ENCODE data around the gene IRF6.

Gene IRF6

DNA sequence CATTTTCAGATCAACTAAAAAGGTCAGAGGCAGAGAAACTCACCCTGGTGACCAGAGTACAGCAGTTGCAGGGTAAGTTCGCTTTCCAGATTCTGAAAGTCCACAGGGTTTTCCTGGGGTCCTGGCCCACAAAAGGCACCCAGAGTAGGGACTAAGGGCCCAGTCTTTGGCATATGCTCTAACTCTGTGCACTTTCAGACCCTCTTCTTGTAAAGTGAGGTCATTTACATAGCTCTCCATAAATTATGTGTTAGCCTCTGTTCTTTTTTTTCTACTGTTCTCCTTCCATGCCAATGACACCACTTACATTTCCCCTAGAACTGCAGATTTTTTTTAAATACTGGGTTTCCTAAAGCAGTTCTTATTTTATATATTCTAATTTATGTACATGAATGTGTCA, 27.8 kb downstream of the IRF6 start:
- no peak for DNase-seq (ENCODE audit: low read depth, low spot score)
- TF ChIP-seq ZNF274 (IDR thresholded peaks at IDR 0.05; ENCODE audit: low read depth, low read length), result no peak
- no peak for TF ChIP-seq SUZ12 (IDR thresholded peaks at IDR 0.05; ENCODE audit: extremely low read depth, insufficient read depth, insufficient read length)
- no peak for TF ChIP-seq YY1 (IDR thresholded peaks at IDR 0.05; ENCODE audit: insufficient read depth, insufficient read length)
- no peak overlapping the region for H3K9ac ChIP-seq (ENCODE audit: insufficient read length, low read depth)
- H3K27me3 ChIP-seq (ENCODE audit: insufficient read depth, insufficient read length), result no peaks in the 10 kb centered on the region
- no peaks in the 10 kb centered on the region for H3K4me1 ChIP-seq (ENCODE audit: insufficient read depth, insufficient read length)
- H3K4me3 ChIP-seq (ENCODE audit: insufficient read length, low read depth), result no peak overlapping the region
- H3K36me3 ChIP-seq (ENCODE audit: insufficient read depth, insufficient read length, low read length), result peaks cover 13% of the 10 kb centered on the region
- no peaks in the 10 kb centered on the region for H3K9me3 ChIP-seq (ENCODE audit: insufficient read depth, low read length)

DNA sequence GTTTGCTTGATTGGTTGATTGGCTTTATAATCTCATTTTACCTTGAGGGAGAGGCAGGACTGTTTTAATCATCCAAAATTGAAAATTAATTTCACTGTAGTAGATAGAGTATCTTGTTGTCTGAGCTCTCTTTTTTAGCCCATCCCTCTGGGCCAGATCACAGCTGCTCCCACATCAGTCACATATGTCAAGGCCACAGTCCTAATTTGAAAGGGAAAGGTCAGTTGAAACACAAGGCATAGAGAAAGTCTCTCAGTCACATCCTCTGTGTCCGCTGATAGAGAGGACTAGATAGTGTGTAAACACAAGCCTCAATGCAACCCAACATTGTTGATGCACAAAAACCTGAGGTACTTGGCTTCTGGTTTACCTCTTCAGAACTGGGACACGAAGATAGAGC, 28.4 kb downstream of the IRF6 start:
- TF ChIP-seq SUZ12 (IDR thresholded peaks at IDR 0.05; ENCODE audit: extremely low read depth, insufficient read depth, insufficient read length) (no peak), ZNF274 (IDR thresholded peaks at IDR 0.05; ENCODE audit: low read depth, low read length) (no peak), YY1 (IDR thresholded peaks at IDR 0.05; ENCODE audit: insufficient read depth, insufficient read length) (no peak)
- DNase-seq (ENCODE audit: low read depth, low spot score), result no peak

DNA sequence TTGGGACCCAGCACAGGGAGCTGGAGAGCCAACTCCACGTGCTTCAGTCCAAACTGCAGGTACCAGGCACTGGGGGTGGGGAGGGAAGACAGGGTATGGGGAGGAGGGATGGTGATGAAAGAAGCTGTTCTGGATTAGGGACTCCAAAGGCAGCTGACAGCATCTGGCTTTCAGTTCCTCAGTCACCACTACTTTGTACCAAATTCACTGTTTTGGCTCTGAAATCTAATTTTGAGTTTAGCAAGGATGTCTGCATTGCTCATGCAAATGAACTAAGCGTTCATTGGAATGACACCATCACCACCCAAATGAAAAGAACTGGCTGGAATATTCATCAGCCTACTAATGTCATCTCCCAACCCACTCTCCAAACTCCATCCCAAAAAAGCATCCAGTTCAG, 30.3 kb downstream of the IRF6 start:
- Histone ChIP-seq H3K9me3 (ENCODE audit: insufficient read depth, low read length) (no peaks in the 10 kb centered on the region; the same call in 1 of the 2 replicates), H3K36me3 (ENCODE audit: insufficient read depth, insufficient read length, low read length) (no peaks in the 10 kb centered on the region), H3K4me1 (ENCODE audit: insufficient read depth, insufficient read length) (no peaks in the 10 kb centered on the region), H3K9ac (ENCODE audit: insufficient read length, low read depth) (no peak overlapping the region), H3K27me3 (ENCODE audit: insufficient read depth, insufficient read length) (no peaks in the 10 kb centered on the region), H3K4me3 (ENCODE audit: insufficient read length, low read depth) (no peak overlapping the region)
- no peak for DNase-seq (ENCODE audit: low read depth, low spot score)
- TF ChIP-seq SUZ12 (IDR thresholded peaks at IDR 0.05; ENCODE audit: extremely low read depth, insufficient read depth, insufficient read length) (no peak), YY1 (IDR thresholded peaks at IDR 0.05; ENCODE audit: insufficient read depth, insufficient read length) (no peak), ZNF274 (IDR thresholded peaks at IDR 0.05; ENCODE audit: low read depth, low read length) (no peak)

More for the DNA sequence above, 28.4 kb downstream of the IRF6 start:
- Histone ChIP-seq H3K9ac (ENCODE audit: insufficient read length, low read depth) (no peak overlapping the region), H3K4me3 (ENCODE audit: insufficient read length, low read depth) (no peak overlapping the region), H3K4me1 (ENCODE audit: insufficient read depth, insufficient read length) (no peaks in the 10 kb centered on the region), H3K36me3 (ENCODE audit: insufficient read depth, insufficient read length, low read length) (peaks cover 7% of the 10 kb centered on the region), H3K9me3 (ENCODE audit: insufficient read depth, low read length) (no peaks in the 10 kb centered on the region), H3K27me3 (ENCODE audit: insufficient read depth, insufficient read length) (no peaks in the 10 kb centered on the region)

DNA sequence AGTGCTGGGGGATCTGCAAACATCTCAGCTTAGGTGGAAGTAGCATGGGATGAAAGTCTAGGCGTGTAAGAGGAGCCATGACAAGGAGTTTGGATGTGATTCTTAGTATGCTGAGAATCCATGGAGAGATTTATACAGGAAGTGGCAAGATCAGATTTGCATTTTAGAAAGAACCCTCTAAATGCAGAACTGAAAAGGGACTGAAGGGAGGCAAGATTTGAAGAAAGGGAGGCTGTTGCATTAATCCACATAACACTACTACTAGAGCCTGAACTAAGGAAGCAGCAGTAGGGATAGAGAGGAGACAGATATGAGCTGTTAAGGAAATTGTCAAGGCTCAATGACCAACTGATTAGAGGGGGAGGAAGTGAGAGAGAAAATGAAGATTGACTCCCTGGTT, 31.4 kb downstream of the IRF6 start:
- no peak overlapping the region for H3K4me3 ChIP-seq (ENCODE audit: insufficient read length, low read depth)
- TF ChIP-seq YY1 (IDR thresholded peaks at IDR 0.05; ENCODE audit: insufficient read depth, insufficient read length), result no peak
- TF ChIP-seq SUZ12 (IDR thresholded peaks at IDR 0.05; ENCODE audit: extremely low read depth, insufficient read depth, insufficient read length), result no peak
- no peak for TF ChIP-seq ZNF274 (IDR thresholded peaks at IDR 0.05; ENCODE audit: low read depth, low read length)
- no peaks in the 10 kb centered on the region for H3K4me1 ChIP-seq (ENCODE audit: insufficient read depth, insufficient read length)
- no peak for DNase-seq (ENCODE audit: low read depth, low spot score)
- no peaks in the 10 kb centered on the region for H3K27me3 ChIP-seq (ENCODE audit: insufficient read depth, insufficient read length)
- no peaks in the 10 kb centered on the region for H3K36me3 ChIP-seq (ENCODE audit: insufficient read depth, insufficient read length, low read length)
- no peak overlapping the region for H3K9ac ChIP-seq (ENCODE audit: insufficient read length, low read depth)
- no peaks in the 10 kb centered on the region; the same call in 1 of the 2 replicates for H3K9me3 ChIP-seq (ENCODE audit: insufficient read depth, low read length)

DNA sequence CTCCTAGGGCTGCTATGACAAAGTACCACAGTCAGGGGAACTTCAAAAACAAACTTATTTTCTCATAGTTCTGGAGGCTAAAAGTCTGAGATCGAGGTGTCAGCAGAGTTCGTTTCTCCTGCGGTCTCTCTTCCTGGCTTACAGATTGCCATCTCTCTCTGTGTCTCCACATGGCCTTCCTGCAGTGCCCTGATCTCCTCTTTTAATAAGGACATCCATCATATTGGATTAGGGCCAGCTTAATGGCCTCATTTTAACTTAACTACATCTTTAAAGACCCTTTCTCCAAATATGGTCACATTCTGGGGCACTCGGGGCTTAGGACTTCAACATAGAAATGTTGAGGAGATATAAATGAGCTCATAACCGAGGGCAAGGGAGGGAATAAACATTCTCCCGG, 33.8 kb downstream of the IRF6 start:
- H3K4me3 ChIP-seq (ENCODE audit: insufficient read length, low read depth), result no peak overlapping the region
- TF ChIP-seq ZNF274 (IDR thresholded peaks at IDR 0.05; ENCODE audit: low read depth, low read length), result no peak
- H3K36me3 ChIP-seq (ENCODE audit: insufficient read depth, insufficient read length, low read length), result no peaks in the 10 kb centered on the region
- H3K4me1 ChIP-seq (ENCODE audit: insufficient read depth, insufficient read length), result no peaks in the 10 kb centered on the region
- no peaks in the 10 kb centered on the region; the same call in 1 of the 2 replicates for H3K9me3 ChIP-seq (ENCODE audit: insufficient read depth, low read length)
- no peak for DNase-seq (ENCODE audit: low read depth, low spot score)
- no peaks in the 10 kb centered on the region for H3K27me3 ChIP-seq (ENCODE audit: insufficient read depth, insufficient read length)
- H3K9ac ChIP-seq (ENCODE audit: insufficient read length, low read depth), result no peak overlapping the region

DNA sequence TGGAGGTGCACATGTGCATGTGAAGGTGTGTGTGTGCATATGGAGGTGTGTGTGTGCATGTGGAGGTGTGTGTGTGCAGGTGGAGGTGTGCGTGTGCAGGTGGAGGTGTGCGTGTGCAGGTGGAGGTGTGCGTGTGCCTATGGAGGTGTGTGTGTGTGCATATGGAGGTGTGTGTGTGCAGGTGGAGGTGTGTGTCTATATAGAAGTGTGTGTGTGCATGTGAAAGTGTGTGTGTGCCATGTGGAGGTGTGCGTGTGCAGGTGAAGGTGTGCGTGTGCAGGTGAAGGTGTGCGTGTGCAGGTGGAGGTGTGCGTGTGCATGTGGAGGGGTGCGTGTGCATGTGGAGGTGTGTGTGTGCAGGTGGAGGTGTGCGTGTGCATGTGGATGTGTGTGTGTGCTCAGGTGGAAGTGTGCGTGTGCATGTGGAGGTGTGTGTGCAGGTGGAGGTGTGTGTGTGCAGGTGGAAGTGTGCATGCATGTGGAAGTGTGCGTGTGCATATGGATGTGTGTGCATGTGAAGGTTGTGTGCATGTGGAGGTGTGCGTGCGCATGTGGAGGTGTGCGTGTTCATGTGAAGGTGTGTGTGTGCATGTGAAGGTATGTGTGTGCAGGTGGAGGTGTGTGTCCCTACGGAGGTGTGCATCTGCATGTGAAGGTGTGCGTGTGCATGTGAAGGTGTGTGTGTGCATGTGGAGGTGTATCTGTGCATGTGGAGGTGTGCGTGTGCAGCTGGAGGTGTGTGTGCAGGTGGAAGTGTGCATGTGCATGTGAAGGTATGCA, 35.1 kb downstream of the IRF6 start:
- Histone ChIP-seq H3K36me3 (ENCODE audit: insufficient read depth, insufficient read length, low read length) (no peaks in the 10 kb centered on the region), H3K4me3 (ENCODE audit: insufficient read length, low read depth) (no peak overlapping the region), H3K27me3 (ENCODE audit: insufficient read depth, insufficient read length) (no peaks in the 10 kb centered on the region), H3K9me3 (ENCODE audit: insufficient read depth, low read length) (no peaks in the 10 kb centered on the region; the same call in 1 of the 2 replicates), H3K4me1 (ENCODE audit: insufficient read depth, insufficient read length) (no peaks in the 10 kb centered on the region), H3K9ac (ENCODE audit: insufficient read length, low read depth) (no peak overlapping the region)
- TF ChIP-seq ZNF274 (IDR thresholded peaks at IDR 0.05; ENCODE audit: low read depth, low read length), result no peak
- no peak for TF ChIP-seq YY1 (IDR thresholded peaks at IDR 0.05; ENCODE audit: insufficient read depth, insufficient read length)
- TF ChIP-seq SUZ12 (IDR thresholded peaks at IDR 0.05; ENCODE audit: extremely low read depth, insufficient read depth, insufficient read length), result no peak
- no peak for DNase-seq (ENCODE audit: low read depth, low spot score)

DNA sequence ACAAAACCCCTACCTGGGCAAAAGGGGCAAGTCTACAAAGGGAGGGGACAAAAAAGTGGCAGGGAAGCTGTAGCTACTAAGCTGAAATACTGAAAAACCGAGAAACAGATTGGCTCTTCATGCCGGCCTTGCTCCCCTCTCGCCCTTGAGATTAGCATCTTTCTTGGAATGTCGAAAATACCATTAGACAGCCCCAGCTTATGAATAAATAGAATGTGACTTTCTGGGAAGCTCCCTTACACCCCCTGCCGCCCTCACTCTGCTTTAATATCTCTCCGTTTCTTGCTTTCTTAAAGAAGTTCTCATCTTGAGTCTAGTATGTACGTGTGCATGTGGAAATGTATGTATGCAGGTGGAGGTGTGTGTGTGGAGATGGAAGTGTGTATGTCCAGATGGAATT, 36.0 kb downstream of the IRF6 start:
- H3K27me3 ChIP-seq (ENCODE audit: insufficient read depth, insufficient read length), result no peaks in the 10 kb centered on the region
- H3K4me1 ChIP-seq (ENCODE audit: insufficient read depth, insufficient read length), result no peaks in the 10 kb centered on the region
- no peak overlapping the region for H3K9ac ChIP-seq (ENCODE audit: insufficient read length, low read depth)
- no peaks in the 10 kb centered on the region; the same call in 1 of the 2 replicates for H3K9me3 ChIP-seq (ENCODE audit: insufficient read depth, low read length)
- no peak for DNase-seq (ENCODE audit: low read depth, low spot score)
- H3K4me3 ChIP-seq (ENCODE audit: insufficient read length, low read depth), result no peak overlapping the region
- TF ChIP-seq SUZ12 (IDR thresholded peaks at IDR 0.05; ENCODE audit: extremely low read depth, insufficient read depth, insufficient read length) (no peak), ZNF274 (IDR thresholded peaks at IDR 0.05; ENCODE audit: low read depth, low read length) (no peak), YY1 (IDR thresholded peaks at IDR 0.05; ENCODE audit: insufficient read depth, insufficient read length) (no peak)
- no peaks in the 10 kb centered on the region for H3K36me3 ChIP-seq (ENCODE audit: insufficient read depth, insufficient read length, low read length)
